Measurements from ENCODE around the gene SPDYA. TPM values are rescaled to one million over a fixed set of nuclear protein-coding genes. Genes with fewer than 3 reads are reported as not detected.

SPDYA gene
- total and polyA plus RNA-seq, 2 of the 4 experiments (the other 2 are of a cell fraction): not detected

- dilution Hi-C loops (cut with HindIII; ENCODE audit: low sequenced_read_pairs, unreplicated experiment) (no loop called here), intact Hi-C loops (cut with micrococcal nuclease) (loop anchor here (5.0 kb wide), 1 partner anchor 39 kb away; no protein-coding TSS in a partner anchor), in situ Hi-C loops (cut with MboI; ENCODE audit: low sequenced_read_pairs) (no loop called here)
- H3K9me1 ChIP-seq (ENCODE audit: insufficient read depth, low read length): no peaks in the 10 kb centered on the region
- WGBS, 2 experiments (ENCODE audit: extremely low coverage in 2 of 2, insufficient read length in 1 of 2): 100% methylated on average over 2 of the region's 4 CpGs; no CpG with 5 or more reads in 1 of the 2 experiments
- no peak overlapping the region for H3K18ac ChIP-seq (ENCODE audit: low read depth, low read length)
- H3K36me3 ChIP-seq (ENCODE audit: control insufficient read depth, insufficient read depth, low read length): peaks cover 20% of the 10 kb centered on the region
- no peak overlapping the region for H3K4me3 ChIP-seq (ENCODE audit: insufficient read depth, low read depth, low read length)
- no peak overlapping the region for H3K4ac ChIP-seq (ENCODE audit: low read depth, low read length)
- no peak overlapping the region for H3K9ac ChIP-seq (ENCODE audit: low read depth, low read length)
- no peaks in the 10 kb centered on the region for H3K9me3 ChIP-seq (ENCODE audit: control insufficient read depth, insufficient read depth, low read length)
- no peak overlapping the region for H2BK15ac ChIP-seq (ENCODE audit: low read depth, low read length)
- peaks cover 11 to 41% of the 10 kb centered on the region in 2 experiments; a peak in 3 of 4 replicates for H3K79me1 ChIP-seq (ENCODE audit: low read depth in 1 of 2, low read length in 2 of 2)
- H4K20me1 ChIP-seq (ENCODE audit: insufficient read depth, low read length): peaks cover 23% of the 10 kb centered on the region; the same call in 1 of the 2 replicates
- no peak overlapping the region for H4K5ac ChIP-seq (ENCODE audit: low read depth, low read length)
- no peak overlapping the region for H2AFZ ChIP-seq (replicated peaks; ENCODE audit: low read length, poor library complexity)
- H3K27ac ChIP-seq (ENCODE audit: insufficient read depth, low read length): no peak overlapping the region
- H3K4me1 ChIP-seq (ENCODE audit: control insufficient read depth, insufficient read depth, low read length): no peaks in the 10 kb centered on the region
- no peak overlapping the region for H3K4me2 ChIP-seq (ENCODE audit: low read depth, low read length)
- H2BK120ac ChIP-seq (ENCODE audit: low read depth, low read length): no peak overlapping the region
- no peak overlapping the region for H4K91ac ChIP-seq (ENCODE audit: insufficient read depth, low read depth, low read length)
- H3K14ac ChIP-seq (replicated peaks; ENCODE audit: low read depth, low read length): no peak overlapping the region
- DNase-seq (no peak), ATAC-seq (ENCODE audit: low read depth) (no peak)
- BruUV-seq (replicated peaks): no TSS peak
- H4K8ac ChIP-seq (ENCODE audit: low read depth in 2 of 2, low read length in 2 of 2): no peak overlapping the region
- no peak overlapping the region for H2AK9ac ChIP-seq (replicated peaks; ENCODE audit: low read depth, low read length, poor library complexity)
- TF ChIP-seq POLR2A (IDR thresholded peaks at IDR 0.05; ENCODE audit: low read depth, low read length) (no peak), CHD1 (IDR thresholded peaks at IDR 0.05; ENCODE audit: low read depth, low read length) (no peak), CTCF (conservative IDR thresholded peaks at IDR 0.05; ENCODE audit: low read depth, low read length) (no peak), MXI1 (IDR thresholded peaks at IDR 0.05; ENCODE audit: borderline replicate concordance, low read depth, low read length) (no peak), FOS (IDR thresholded peaks at IDR 0.05; ENCODE audit: low read depth, low read length) (no peak), CEBPB (IDR thresholded peaks at IDR 0.05; ENCODE audit: low read depth, low read length) (no peak), RFX5 (IDR thresholded peaks at IDR 0.05; ENCODE audit: low read depth, low read length) (no peak), SMC3 (IDR thresholded peaks at IDR 0.05; ENCODE audit: low read depth, low read length) (no peak), BHLHE40 (IDR thresholded peaks at IDR 0.05; ENCODE audit: low read depth, low read length) (no peak), RCOR1 (IDR thresholded peaks at IDR 0.05; ENCODE audit: insufficient replicate concordance, low read length) (no peak), MAFK (IDR thresholded peaks at IDR 0.05; ENCODE audit: low read depth, low read length) (no peak), MAZ (IDR thresholded peaks at IDR 0.05; ENCODE audit: borderline replicate concordance, low read depth, low read length) (no peak), RAD21 (IDR thresholded peaks at IDR 0.05; ENCODE audit: low read length) (no peak), ELK1 (IDR thresholded peaks at IDR 0.05; ENCODE audit: borderline replicate concordance, low read depth, low read length) (no peak), NFE2L2 (IDR thresholded peaks at IDR 0.05; ENCODE audit: low read depth, low read length) (no peak)
- TF ChIP-seq, protein P1, sequence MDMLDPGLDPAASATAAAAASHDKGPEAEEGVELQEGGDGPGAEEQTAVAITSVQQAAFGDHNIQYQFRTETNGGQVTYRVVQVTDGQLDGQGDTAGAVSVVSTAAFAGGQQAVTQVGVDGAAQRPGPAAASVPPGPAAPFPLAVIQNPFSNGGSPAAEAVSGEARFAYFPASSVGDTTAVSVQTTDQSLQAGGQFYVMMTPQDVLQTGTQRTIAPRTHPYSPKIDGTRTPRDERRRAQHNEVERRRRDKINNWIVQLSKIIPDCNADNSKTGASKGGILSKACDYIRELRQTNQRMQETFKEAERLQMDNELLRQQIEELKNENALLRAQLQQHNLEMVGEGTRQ (IDR thresholded peaks at IDR 0.05; ENCODE audit: low read depth, low read length): no peak
- no peak overlapping the region for H2BK20ac ChIP-seq (ENCODE audit: low read depth, low read length)
- ChIA-PET CTCF (no interaction called here), POLR2A (ENCODE audit: unreplicated experiment) (no interaction called here)
- no peak overlapping the region for H3K23ac ChIP-seq (ENCODE audit: low read depth, low read length)
- no peak overlapping the region for H3K56ac ChIP-seq (ENCODE audit: extremely low read depth, insufficient read depth, low read length)
- no peak overlapping the region for H2AK5ac ChIP-seq (ENCODE audit: low read depth, low read length)
- no peak overlapping the region for H2BK5ac ChIP-seq (ENCODE audit: low read depth, low read length, poor library complexity, severe bottlenecking)
- no peaks in the 10 kb centered on the region for H3K27me3 ChIP-seq (ENCODE audit: control insufficient read depth, insufficient read depth, low read length)
These were observed 14.0 kb upstream of the SPDYA start for GRCh38 chr2:28796620-28797019.
